Measurements from ENCODE around the gene FAM53A.
A peak's percentile ranks its signal among the peaks of the same experiment; 100 is the strongest.

Gene FAM53A

GRCh38 chr4:1637580-1638271, 46.4 kb downstream of the FAM53A start:
- no peak for DNase-seq

- DNase-seq, result no peak
Measured at GRCh38 chr4:1636490-1637211, 47.5 kb downstream of the FAM53A start.

DNA sequence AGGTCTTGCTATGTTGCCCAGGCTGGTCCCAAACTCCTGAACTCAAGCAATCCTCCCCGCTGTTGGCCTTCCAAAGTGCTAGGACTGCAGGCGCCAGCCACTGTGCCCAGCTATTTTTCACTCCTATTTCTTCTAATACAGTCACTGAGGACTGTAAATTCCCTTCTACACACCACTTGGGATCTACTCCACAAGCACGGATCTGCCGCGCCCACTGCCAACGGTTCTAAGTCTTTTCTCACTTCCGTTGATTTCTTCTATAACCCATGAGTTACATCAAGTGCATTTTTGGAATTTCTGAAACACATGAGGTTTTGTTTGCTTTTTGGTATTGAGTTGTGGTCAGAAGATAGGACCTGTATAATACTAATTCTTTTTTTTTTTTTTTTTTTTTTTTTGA, 48.6 kb downstream of the FAM53A start:
- no peak for DNase-seq

DNA sequence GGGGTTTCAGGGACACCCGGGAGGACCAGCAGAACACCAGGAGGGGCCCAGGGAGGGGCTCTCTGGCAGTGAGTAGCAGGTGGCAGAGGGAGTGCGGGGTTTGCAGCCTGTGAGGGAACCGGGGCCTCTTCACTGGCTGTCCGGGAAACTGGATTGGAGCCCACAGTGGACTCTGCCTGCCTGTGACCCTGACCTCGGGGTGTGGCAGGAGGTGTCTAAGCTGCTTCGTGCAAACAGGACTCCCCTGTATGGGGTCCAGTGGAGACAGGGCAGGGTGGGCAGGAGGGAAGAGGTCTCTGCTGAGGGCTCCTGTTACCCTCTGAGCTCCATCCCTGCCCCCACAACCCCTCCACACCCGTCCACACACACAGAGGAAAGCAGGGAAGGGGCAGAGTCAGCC, 50.1 kb downstream of the FAM53A start:
- no peak for DNase-seq

GRCh38 chr4:1632109-1633104, 51.7 kb downstream of the FAM53A start:
- DNase-seq, result peak; percentile 86

DNA sequence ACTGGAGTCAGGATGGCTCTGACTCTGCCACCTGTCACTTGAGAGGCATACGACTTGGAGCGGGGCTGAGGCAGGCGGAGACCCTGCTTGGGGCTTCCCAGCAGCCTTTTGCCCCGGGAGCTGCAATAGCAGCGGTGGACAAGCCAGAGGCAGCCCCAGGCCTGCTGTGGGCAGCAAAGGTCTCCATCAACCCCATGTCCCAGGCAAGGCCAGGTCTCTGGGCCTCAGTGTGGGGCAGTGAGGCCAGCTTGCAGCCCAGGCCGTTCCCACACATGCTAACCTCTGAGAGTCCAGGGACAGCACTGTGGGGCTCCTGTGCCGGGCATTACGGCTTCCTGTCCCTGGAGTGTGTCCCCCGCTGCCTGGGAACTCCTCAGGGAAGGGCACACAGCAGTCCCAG, 53.0 kb downstream of the FAM53A start:
- no peak for DNase-seq

DNA sequence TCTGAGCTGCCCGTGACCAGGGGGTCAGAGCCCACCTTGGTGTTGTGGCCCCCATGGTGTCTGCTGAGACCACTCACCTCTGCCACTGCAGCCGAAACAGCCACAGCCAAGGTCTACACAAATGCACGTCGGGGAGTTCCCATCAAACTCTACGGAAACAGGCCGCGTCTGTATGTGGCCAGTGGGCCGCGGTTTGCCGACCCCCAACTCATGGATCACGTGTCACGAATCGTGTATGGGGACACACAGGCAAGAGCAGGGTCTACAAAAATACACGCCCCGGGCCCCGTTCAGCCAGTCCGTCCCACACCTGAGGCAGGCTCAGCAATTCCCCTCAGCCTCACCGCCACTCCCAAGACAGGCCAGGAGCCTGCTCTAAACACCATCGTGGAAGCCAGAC, 53.8 kb downstream of the FAM53A start:
- DNase-seq, result no peak

DNA sequence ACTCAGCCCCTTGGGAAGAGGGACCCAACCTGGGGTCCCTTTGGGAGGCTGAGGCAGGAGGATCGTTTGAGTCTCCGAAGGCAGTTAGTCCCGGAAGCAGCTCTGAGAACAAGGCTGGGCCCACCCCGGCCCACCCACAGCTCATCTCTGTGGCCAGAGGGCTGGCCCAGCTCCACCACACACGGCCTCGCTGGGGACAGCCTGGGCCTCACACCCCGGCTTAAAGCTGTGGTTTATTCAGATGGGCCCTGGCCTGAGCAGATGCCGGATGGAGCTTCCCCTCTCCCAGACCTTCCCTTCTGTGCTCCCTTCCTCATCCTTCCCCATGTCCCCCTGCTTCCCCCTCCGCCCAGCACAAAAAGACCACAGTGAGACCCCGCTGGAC, 54.4 kb downstream of the FAM53A start:
- DNase-seq, result no peak

DNA sequence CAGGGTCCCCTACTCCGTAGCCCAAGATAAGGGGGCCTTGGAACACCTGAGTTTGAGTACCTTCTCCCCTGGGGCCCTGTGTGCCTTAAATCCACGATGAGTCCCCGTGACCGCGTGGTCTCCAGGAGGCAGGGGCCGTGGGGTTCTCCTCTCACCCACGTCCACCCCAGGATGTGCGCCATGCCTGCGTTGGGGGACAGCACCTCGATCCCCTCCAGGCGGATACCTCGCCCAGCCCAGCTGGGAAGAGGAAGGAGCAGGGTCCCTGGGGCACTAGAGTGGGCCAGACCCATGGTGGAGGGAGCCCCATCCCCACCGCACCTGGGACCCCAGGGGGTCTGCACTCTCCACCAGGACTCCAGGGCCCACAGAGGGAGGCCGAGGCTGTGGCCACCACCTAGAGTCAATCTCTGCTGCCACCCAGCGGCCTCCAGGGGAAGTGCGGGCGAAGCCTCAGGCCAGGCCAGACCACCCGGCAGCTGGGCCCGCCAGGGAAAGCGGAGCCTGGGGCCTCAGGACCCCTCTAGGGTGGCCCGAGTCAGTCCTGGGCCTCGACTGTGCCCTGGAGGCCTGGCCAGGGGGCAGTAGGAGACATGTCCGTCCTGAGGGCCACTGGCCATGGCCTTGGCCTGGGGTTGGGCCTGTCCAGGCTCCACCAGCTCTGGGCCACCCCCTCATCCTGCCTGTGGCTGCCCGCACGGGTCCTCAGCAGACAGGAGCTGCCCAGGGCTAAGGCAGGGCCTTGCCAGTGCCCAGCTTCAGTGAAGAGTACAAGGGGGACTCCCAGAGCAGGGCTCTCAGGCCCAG, 55.0 kb downstream of the FAM53A start:
- peak; percentile 74 for DNase-seq

DNA sequence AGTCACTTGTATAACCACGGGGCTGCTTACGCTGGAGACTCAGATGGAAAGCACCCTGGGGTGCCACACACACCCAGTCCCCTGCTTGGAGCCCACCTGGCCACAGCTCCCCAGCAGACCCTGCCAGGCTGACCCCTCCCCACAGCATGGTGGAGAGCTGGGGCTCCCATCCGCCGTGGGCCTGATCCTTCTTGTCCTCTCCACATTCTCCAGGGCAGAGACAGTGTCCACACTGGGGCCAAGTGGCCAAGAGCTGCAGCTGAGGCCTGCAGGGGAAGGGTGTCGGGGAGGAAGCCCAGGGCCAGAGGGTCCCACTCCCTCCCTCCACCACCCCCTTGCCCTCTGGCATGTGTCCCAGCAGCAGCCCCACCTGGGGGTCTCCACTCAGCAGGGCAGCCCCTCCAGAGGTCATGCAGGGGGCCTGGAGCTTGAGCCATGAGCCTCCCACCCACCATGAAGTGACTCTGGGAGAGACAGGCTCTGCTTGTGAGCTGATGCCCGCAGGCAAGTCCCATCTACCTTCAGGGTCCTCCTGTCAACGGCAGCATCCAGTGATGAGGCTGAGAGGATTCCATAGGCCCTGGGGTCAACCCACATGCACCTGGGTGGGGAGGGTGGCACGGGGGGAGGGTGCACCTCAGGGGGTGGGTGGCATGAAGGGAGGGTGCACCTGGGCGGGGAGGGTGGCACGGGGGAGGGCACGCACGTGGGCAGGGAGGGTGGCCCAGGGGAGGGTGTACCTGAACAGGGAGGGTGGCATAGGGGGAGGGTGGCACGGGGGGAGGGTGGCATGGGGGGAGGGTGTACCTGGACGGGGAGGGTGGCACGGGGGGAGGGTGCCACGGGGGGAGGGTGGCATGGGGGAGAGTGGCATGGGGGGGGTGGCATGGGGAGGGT, 56.4 kb downstream of the FAM53A start:
- no peak for DNase-seq

- no peak for DNase-seq
Measured at GRCh38 chr4:1626941-1627340, 57.2 kb downstream of the FAM53A start.

GRCh38 chr4:1626151-1626550, 58.0 kb downstream of the FAM53A start:
- DNase-seq, result no peak

DNA sequence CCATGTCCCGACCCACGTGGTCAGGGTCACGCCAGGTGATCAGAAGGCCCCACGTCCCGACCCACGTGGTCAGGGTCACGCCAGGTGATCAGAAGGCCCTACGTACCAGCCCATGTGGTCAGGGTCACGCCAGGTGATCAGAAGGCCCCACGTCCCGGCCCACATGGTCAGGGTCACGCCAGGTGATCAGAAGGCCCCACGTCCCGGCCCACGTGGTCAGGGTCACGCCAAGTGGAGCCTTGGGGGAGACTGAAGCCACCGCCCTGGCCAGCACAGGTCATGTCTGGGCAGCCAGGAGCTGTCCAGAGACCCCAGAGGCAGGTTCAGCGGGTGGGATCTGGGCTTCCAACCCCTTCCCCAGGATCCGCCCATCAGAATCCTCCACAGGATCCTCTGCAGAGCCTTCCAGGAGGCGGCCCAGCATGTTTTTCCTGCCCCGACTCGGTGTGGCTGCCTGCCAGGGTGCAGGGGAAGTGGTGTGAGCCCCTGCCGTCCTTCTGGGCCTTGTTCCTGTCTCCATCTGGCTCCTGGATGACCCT, 58.4 kb downstream of the FAM53A start:
- DNase-seq, result no peak

DNA sequence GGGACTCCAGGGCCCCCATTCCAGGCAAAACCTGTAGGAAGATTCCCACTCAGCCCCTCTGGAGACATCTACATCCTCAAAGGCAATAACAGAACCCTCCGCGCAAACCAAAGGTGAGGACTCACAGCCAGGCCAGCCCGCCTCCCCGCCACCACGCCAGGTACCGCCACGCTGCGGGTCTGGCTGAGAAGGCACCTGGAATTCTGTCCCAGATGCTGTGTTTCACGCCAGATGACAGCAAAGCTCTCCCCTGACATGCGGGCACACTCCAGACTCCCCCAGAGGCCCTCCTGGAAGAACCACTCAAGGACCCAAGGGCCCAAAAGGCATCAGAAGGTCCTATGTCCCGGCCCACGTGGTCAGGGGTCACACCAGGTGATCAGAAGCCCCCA, 59.6 kb downstream of the FAM53A start:
- DNase-seq, result no peak

- DNase-seq, result no peak
Measured at GRCh38 chr4:1623821-1624518, 60.1 kb downstream of the FAM53A start.

GRCh38 chr4:1623400-1623799, 60.7 kb downstream of the FAM53A start:
- DNase-seq, result no peak

DNA sequence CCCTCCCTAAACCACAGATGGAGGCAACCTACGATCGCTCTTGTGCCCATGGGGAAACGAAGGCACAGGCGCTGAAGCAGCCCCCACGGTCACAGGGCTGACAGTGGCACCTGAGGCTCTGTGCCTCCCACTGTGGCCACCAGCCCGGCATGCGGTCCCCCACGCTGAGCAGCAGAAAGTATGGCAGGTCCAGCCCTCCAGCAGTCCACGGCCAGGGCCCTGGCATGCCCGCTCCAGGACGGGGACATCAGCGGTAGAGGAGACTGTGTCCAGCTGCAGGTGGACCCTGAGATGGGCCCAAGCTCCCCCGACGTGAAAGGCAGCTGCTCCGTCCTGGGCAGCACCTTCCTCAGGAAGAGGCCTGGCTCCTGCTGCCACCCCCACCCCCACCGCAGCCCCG, 61.2 kb downstream of the FAM53A start:
- no peak for DNase-seq

DNA sequence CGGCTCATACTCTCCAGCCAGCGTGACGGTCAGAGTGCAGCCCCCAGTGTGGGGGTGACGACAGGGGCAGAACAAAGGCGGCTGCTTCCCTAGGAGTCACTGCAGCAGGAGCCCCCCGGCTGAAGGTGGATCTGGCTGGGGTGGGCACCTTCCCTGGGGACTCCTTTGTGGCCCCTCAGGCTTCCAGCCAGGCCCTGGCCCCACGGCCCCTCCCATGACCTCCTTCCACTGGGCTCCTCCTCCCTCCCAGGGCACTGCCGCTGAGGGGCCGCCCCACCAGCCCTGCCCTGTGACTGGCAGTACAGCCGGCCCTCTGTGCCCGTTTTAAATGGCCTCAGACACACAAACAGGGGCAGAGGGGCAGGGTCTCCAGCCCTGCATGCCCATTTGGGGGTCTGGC, 61.9 kb downstream of the FAM53A start:
- DNase-seq, result no peak

GRCh38 chr4:1621526-1621925, 62.6 kb downstream of the FAM53A start:
- no peak for DNase-seq

GRCh38 chr4:1619151-1619672, 64.9 kb downstream of the FAM53A start:
- no peak for DNase-seq
